Activated CD4-positive, alpha-beta T cell treated with anti-CD3 and anti-CD28 coated beads for 4 hours (primary cell): Measurements from ENCODE around the gene CALCOCO1.
"Not testable (repeated sequence)": the region's sequence is repeated elsewhere in the genome, so short reads cannot be mapped to it uniquely, and the experiment has no call there.

ENCODE experiments used
- DNase-seq, 2 donors: peaks; one replicate each; pipeline ENCODE4 v3.0.0-alpha.2; 2020

Gene CALCOCO1

GRCh38 chr12:53733051-53733806 is 6.0 kb upstream of the CALCOCO1 start:
- DNase-seq, result no peak

- no peak for DNase-seq
Observed at GRCh38 chr12:53729644-53730043, 2.4 kb upstream of the CALCOCO1 start.

GRCh38 chr12:53728206-53728605 is 954 bp upstream of the CALCOCO1 start:
- DNase-seq, result no peak

- DNase-seq, result no peak
Observed at GRCh38 chr12:53726946-53727309, 324 bp downstream of the CALCOCO1 start.

DNA sequence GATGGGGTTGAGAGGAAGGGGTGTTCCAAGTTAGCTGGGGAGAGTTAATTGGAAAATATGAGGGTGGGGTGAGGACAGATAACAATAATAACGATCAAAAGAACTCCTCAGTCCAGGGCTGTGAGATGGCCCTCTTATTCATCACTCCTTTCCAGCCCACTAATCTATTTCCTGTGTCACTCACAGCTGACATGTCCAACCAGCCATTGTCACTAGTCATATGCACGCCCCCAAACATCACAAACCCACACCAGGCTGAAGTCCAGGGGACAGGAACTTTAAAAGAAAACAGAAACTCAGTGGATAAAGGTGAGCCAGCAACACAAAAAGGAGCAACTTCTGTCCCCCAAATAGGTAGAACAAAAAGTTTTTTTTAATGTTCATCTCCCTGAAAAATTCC is 911 bp downstream of the CALCOCO1 start:
- no peak for DNase-seq

DNA sequence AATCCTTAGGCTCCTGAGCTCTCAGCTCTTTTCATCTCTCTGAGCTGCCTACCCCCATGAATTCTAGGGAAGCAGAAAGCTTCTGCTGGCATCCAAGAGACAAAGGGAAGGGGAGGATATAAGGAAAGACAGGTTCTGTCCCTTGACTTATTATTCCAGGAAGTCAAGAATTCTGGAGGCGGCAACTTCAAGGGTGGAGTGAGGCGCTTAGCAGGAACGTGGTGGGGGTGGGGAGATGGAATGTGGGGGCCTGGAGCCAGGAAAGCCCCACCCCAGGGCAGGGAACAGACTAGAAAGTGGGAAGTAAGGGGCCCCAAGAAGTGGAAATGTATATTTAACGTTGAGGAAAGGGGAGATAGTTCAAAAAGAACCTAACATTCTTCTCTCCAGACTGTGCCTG is 1.4 kb downstream of the CALCOCO1 start:
- DNase-seq, result no peak

- DNase-seq, result no peak
Observed at GRCh38 chr12:53722450-53723041, 4.7 kb downstream of the CALCOCO1 start.

DNA sequence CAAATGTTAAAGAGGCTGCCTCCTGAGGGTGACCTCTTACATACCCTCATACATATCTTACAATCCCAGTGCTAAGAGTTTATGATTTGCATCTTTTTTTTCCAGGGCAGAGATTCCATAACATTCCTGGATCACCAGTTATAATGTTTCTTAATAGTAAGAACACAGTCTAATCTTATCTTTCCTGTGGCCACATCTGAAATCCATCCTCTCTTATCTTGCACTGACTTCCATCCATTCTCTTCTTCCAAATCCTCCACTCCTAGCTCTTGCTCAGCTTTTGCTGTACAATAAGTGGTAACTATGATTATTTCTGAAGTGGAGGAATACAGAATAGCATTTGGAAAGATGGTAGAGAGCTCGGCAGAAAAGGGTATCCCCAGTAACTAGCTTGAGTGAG is 6.3 kb downstream of the CALCOCO1 start:
- no peak for DNase-seq

- DNase-seq, result no peak
Observed at GRCh38 chr12:53719649-53720048, 7.6 kb downstream of the CALCOCO1 start.

DNA sequence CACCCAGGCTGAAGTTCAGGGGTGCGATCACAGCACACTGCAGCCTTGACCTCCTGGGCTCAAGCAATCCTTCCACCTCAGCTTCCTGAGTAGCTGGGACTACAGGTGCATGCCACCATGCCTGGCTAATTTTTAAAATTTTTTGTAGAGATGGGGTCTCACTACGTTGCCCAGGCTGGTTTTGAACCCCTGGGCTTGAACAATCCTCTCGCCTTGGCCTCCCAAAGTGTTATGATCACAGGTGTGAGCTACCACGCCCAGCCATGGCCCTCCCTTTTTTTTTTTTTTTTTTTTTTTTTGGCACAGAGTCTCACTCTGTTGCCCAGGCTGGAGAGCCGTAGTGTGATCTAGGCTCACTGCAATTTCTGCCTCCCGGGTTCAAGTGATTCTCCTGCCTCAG is 8.7 kb downstream of the CALCOCO1 start:
- not testable (repeated sequence) for DNase-seq

DNA sequence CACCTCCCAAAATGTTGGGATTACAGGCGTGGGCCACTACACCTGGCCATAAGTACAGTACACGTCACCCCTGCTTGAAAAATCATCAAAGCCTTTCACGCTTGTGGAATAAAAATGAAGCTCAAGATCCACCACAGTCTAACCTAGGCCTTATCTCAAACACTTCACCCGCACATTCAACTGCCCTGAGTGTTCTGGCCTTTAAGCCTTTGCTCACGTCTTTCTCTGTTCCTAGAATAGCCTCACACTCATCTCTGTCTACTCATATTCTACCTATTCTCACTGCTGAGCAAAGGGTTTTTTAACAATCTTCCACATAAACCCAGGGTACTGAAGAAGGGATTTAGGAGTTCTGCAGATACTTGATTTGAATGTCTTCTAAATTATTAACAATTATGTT is 9.9 kb downstream of the CALCOCO1 start:
- DNase-seq, result no peak

DNA sequence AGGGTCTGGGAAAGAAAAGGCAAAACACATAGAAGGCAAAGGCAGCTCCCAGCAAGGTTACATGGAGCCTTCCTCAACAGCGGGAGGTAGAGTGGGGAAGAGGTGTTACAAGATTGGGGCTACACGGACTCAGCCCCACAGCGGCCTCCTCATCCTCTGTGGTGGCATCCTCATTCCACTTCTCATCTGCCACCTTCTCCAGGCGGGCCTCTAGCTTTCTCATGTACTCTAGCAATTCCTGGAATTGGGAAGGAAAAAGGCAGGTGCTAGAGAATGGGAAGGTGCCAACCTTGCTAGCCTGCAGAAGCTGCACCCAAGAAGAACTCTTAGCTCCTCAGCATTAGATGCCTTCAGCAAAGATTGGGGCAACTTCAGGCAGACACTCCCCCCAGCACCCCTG is 13.2 kb downstream of the CALCOCO1 start:
- DNase-seq, result no peak

GRCh38 chr12:53713516-53713915 is 13.7 kb downstream of the CALCOCO1 start:
- DNase-seq, result no peak

DNA sequence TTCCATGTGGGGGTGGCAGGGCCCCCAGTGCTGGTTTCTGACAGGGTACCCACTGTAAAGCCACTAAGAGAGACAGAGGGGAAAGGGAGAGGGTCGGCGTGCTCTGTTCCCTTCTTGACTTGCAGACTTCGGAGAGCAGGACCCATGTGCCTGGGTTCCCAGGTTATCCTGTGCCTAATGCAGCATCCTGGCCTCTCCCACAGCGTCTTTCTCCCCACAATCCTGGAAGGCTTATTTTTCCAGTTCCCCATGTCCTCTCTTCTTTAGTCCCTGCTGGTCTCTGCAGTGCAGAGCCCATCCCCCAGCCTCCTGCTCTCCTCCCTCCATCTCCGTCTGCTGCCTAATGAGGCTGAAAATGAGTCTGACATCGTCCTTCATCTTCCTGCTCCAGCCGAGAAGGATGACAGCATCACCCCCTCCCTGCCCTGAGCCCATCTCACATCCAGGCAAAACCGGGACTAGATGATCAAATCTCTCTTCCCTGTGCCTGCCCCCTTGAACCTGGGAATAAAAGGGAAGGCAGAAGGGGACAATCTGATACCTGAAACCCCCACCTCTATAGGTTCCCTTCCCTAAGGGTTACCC is 15.1 kb downstream of the CALCOCO1 start:
- no peak for DNase-seq

- DNase-seq, result no peak
Observed at GRCh38 chr12:53710091-53710490, 17.2 kb downstream of the CALCOCO1 start.

- DNase-seq, result no peak
Observed at GRCh38 chr12:53709671-53710070, 17.6 kb downstream of the CALCOCO1 start.

GRCh38 chr12:53706080-53706479 is 21.2 kb downstream of the CALCOCO1 start:
- DNase-seq, result no peak

- DNase-seq, result no peak
Observed at GRCh38 chr12:53703756-53704155, 23.5 kb downstream of the CALCOCO1 start.

GRCh38 chr12:53701518-53702264 is 25.6 kb downstream of the CALCOCO1 start:
- peak; percentile 71 to 76 for DNase-seq

DNA sequence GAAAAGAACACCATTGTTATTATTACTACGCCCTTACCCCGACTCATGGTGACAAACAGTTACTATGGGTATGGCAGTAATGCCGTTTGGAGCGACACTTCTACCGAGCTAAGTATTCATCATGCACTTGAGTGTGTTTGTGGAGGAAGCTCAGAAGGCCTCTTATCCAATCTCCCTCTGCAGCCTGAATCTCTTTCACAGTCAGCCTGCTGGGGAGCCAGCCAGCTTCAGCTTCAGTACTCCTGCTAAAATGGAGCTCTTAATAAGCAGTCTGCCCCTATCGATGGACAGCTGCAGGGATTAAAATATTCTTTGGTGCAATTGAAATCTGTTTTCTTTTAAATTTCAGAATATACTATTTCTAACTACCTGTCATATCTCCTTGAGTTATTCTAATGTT is 26.7 kb downstream of the CALCOCO1 start:
- DNase-seq, result no peak

DNA sequence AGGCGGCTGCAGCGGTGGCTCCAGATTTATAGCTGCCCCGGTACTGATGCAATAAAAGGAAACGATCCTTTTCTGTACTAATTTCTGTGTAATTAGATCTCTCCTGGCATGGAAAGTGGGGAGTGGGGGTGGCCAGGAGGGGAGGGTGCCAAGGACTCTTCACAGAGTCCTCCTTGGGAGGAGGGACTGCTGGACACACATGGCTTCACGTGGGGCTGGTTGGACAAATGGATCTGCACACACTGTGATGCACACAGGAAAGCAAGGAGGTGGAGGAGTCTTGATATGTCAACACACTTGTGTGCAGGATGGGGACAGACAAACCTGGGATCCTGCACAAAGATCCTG is 27.6 kb downstream of the CALCOCO1 start:
- no peak for DNase-seq

DNA sequence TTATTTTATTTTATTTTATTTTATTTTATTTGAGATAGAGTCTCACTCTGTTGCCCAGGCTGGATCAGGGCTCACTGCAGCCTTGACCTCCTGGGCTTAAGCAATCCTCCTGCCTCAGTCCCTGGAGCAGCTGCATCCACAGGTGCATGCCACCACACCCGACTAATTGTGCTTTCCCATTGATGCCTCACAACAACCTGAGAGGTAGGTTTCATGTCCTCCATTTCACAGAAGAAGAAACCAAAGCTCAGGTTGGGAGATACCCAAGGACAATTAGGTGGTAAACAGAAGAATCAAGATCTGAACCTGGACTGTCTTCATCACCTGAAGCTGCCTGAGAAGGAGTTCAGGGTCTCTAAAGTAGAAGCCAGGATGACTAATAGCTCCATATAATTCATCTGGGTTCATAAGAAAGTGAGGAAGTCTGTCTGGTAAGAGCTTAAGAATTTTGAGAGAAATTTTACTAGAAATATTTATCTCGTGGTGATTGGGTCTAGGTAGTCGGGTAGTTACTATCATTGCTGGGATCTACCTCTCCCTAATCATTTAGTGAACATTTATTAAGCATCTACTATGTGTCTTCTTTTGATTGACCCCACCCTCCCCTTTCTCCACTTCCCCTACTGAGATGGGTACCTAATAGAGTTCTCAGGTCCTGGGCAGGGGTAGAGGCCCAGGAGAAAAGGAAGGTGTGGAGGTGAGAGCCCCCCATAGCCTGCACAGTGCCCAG is 28.1 kb downstream of the CALCOCO1 start:
- no peak for DNase-seq

DNA sequence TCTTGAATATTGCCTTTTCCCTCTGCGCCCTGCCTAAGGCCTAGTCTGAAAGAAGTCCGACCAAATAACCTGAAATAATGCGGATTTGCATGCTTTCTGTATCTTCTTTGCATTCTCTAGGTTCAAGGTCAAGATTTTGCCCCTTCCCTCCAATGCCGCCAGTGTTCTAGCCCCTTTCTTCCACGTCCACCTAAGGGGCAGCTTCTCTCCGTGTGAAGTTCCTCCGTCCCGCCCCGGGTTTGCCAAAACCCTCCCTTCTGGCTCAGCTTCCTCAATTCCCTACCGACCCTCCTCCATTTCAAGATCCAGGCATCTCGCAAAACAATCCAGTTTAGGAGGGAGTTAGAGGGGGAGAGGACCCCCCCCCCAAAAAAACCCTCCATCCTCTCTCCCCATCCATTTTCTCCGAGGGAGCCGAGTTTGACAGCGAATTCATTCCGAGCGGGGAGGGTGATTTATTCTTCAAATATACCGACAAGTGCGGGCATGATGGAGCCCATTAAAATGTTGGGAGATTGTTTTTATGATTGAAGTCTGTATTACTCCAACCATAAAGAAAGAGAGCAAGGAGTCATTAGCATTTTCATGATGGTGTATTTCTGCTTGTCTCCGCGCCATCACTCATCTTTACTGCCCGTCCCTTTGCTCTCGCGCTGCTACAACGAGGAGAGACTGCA is 30.5 kb downstream of the CALCOCO1 start:
- no peak for DNase-seq
